Smooth muscle cell (in vitro differentiated cells): ENCODE measurements around the gene TMEM271. TPM values are rescaled to one million over a fixed set of nuclear protein-coding genes. Genes with fewer than 3 reads are reported as not detected.

Experiments
- DNase-seq: peaks from one replicate; lab custom pipeline; 2025; ENCODE audit not compliant: unreplicated experiment; lab: John Stamatoyannopoulos, UW
- H2AFZ ChIP-seq: fragments of 200-600 bp; sonication (generic); 2 replicates; pipeline ENCODE4 v1.6.0; 2016; ENCODE audit warnings: antibody characterized with exemption, low read depth, mild to moderate bottlenecking
- H3F3A ChIP-seq: fragments of 200-600 bp; sonication (generic); 2 replicates; pipeline ENCODE4 v1.6.0; 2017; ENCODE audit warnings: antibody characterized with exemption, low read depth
- H3K27ac ChIP-seq: fragments of 200-600 bp; sonication (generic); 2 replicates; pipeline ENCODE4 v1.5.1; 2016; ENCODE audit warnings: low read depth, mild to moderate bottlenecking
- H3K27me3 ChIP-seq: fragments of 200-600 bp; sonication (generic); 2 replicates; pipeline ENCODE4 v1.6.1; 2016; ENCODE audit warnings: low read depth, mild to moderate bottlenecking
- H3K36me3 ChIP-seq: fragments of 200-600 bp; sonication (generic); 2 replicates; pipeline ENCODE4 v1.5.1; 2016; ENCODE audit warnings: low read depth
- H3K4me1 ChIP-seq: fragments of 200-600 bp; sonication (generic); 2 replicates; pipeline ENCODE4 v1.5.1; 2016; ENCODE audit warnings: low read depth
- H3K4me2 ChIP-seq: fragments of 200-600 bp; sonication (generic); 2 replicates; pipeline ENCODE4 v1.6.0; 2016; ENCODE audit warnings: mild to moderate bottlenecking
- H3K4me3 ChIP-seq: fragments of 200-600 bp; sonication (generic); 2 replicates; pipeline ENCODE4 v1.5.1; 2016; ENCODE audit warnings: mild to moderate bottlenecking
- H3K79me2 ChIP-seq: fragments of 200-600 bp; sonication (generic); 2 replicates; pipeline ENCODE4 v1.6.0; 2016; ENCODE audit warnings: low read depth, mild to moderate bottlenecking
- H3K9ac ChIP-seq: fragments of 200-600 bp; sonication (generic); 2 replicates; pipeline ENCODE4 v1.6.0; 2016; ENCODE audit warnings: low read depth
- H3K9me3 ChIP-seq: fragments of 200-600 bp; sonication (generic); replicated peaks from 2 replicates; pipeline ENCODE4 v1.5.1; 2016; ENCODE audit warnings: low read depth
- H4K20me1 ChIP-seq: fragments of 200-600 bp; sonication (generic); 2 replicates; pipeline ENCODE4 v1.6.0; 2016; ENCODE audit warnings: low read depth
- WGBS: methylation state at CpG from one replicate; pipeline ENCODE4 v1.1.7; 2016; ENCODE audit warnings: low lambda C conversion rate; 5-methylcytosine and 5-hydroxymethylcytosine counted together
- polyA plus RNA-seq: library from polyadenylated mRNA; unstranded; fragments of >200 nt; fragmentation: Nextera tagmentation; extraction: Ambion mirVana; gene quantifications from 2 replicates; pipeline ENCODE4 v1.2.1, GENCODE V29; 2016
- total RNA-seq: library from RNA; depleted of rRNA; stranded (reverse); fragments of >200 nt; gene quantifications from 2 replicates; pipeline ENCODE4 v1.2.3, GENCODE V29; 2014
- TF ChIP-seq, protein P1 (sequence below): fragments of 200-600 bp; sonication (generic); IDR thresholded peaks from 2 replicates; pipeline ENCODE4 v1.5.1; 2017; ENCODE audit warnings: borderline replicate concordance, mild to moderate bottlenecking, antibody characterized with exemption; ENCODE audit not compliant: insufficient read depth, poor library complexity, severe bottlenecking

TMEM271 gene, protein sequence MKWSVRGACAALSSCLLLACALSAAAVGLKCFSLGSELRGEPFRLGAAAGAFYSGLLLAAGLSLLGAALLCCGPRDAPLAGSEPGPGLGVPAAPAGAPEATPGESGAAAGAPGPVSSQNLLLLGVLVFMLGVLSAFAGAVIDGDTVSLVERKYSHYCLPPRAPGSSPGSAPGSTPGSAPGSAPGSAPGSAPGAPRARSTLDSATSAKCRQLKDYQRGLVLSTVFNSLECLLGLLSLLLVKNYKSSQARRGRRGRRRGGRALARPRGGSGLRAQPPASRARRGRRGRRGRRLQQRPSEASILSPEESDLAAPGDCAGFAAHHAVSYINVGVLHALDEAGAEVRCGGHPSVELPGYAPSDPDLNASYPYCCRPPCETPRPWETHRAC
- total RNA-seq (not detected in 2 replicates), polyA plus RNA-seq (not detected in 2 replicates)

DNA sequence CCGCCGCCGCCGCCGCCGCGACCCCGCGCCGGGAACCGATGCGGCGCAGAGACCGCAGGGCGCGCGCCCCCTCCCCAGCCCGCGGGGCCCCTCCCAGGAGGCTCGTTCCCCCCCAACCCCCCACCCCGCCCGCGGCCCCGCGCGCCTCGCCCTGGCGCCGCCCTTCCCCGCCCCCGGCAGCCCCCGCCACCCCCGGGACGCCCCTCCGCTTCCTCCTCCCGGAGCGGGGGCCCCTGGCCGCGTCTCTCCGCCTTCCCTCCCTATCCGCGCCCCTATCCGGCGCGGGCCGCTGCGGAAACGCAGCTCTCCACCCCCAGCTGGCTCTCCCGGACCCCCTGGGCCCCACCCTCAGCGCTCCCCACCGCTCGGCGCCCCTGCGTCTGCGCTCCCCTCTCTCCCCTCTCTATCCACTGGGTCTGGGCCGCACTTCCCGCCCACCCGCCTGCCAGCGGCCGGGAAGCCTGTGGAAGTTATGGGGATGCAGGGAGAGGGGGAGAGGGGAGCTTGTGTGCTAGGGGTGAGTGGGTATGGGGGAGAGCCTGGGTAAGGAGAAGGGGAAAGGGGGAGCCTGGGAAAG is at the start of gene TMEM271:
TMEM271 (minus strand) TSS at position 51 of the 577 bp plus-strand sequence. CDS start 233 bp downstream, outside the sequence.
- WGBS, result 1% methylated on average over 15 of the region's 60 CpGs
- no peak within 1 kb of the TSS for H2AFZ ChIP-seq
- H3K27ac ChIP-seq, result no peak within 1 kb of the TSS
- H3K9me3 ChIP-seq, result no peaks in the 10 kb centered on the region
- no peaks in the 10 kb centered on the region for H3F3A ChIP-seq
- no peaks in the 10 kb centered on the region for H3K36me3 ChIP-seq
- peak within 1 kb of the TSS; percentile 82 for H3K4me2 ChIP-seq
- H3K4me1 ChIP-seq, result no peaks in the 10 kb centered on the region
- TF ChIP-seq, protein P1, sequence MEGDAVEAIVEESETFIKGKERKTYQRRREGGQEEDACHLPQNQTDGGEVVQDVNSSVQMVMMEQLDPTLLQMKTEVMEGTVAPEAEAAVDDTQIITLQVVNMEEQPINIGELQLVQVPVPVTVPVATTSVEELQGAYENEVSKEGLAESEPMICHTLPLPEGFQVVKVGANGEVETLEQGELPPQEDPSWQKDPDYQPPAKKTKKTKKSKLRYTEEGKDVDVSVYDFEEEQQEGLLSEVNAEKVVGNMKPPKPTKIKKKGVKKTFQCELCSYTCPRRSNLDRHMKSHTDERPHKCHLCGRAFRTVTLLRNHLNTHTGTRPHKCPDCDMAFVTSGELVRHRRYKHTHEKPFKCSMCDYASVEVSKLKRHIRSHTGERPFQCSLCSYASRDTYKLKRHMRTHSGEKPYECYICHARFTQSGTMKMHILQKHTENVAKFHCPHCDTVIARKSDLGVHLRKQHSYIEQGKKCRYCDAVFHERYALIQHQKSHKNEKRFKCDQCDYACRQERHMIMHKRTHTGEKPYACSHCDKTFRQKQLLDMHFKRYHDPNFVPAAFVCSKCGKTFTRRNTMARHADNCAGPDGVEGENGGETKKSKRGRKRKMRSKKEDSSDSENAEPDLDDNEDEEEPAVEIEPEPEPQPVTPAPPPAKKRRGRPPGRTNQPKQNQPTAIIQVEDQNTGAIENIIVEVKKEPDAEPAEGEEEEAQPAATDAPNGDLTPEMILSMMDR, result no peak
- no peak within 1 kb of the TSS for H3K9ac ChIP-seq
- H3K27me3 ChIP-seq, result peaks cover 88% of the 10 kb centered on the region
- no peak for DNase-seq
- H3K4me3 ChIP-seq, result peak within 1 kb of the TSS; percentile 6
- no peaks in the 10 kb centered on the region for H4K20me1 ChIP-seq
- H3K79me2 ChIP-seq, result no peaks in the 10 kb centered on the region

DNA sequence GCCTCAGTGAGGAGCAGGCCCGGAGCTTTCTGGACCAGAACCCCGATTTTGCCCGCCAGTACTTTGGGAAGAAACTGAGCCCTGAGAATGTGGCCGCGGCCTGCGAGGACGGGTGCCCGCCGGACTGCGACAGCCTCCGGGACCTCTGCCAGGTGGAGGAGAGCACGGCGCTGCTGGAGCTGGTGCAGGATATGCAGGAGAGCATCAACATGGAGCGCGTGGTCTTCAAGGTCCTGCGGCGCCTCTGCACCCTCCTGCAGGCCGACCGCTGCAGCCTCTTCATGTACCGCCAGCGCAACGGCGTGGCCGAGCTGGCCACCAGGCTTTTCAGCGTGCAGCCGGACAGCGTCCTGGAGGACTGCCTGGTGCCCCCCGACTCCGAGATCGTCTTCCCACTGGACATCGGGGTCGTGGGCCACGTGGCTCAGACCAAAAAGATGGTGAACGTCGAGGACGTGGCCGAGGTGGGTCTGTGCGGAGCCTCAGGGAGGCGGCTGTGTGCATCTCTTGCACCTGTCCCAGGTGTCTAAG is 49.6 kb upstream of the TMEM271 start:
- Histone ChIP-seq H3K27ac (no peak overlapping the region), H3K36me3 (no peaks in the 10 kb centered on the region), H3K4me1 (peaks cover 9% of the 10 kb centered on the region), H3F3A (no peaks in the 10 kb centered on the region), H3K27me3 (no peaks in the 10 kb centered on the region), H3K4me3 (no peak overlapping the region), H3K9me3 (no peaks in the 10 kb centered on the region), H3K4me2 (no peak overlapping the region), H3K79me2 (no peaks in the 10 kb centered on the region), H4K20me1 (no peaks in the 10 kb centered on the region), H3K9ac (no peak overlapping the region), H2AFZ (no peak overlapping the region)
- DNase-seq, result no peak
- 97% methylated on average over 39 of the region's 39 CpGs for WGBS
- TF ChIP-seq, protein P1, result no peak

DNA sequence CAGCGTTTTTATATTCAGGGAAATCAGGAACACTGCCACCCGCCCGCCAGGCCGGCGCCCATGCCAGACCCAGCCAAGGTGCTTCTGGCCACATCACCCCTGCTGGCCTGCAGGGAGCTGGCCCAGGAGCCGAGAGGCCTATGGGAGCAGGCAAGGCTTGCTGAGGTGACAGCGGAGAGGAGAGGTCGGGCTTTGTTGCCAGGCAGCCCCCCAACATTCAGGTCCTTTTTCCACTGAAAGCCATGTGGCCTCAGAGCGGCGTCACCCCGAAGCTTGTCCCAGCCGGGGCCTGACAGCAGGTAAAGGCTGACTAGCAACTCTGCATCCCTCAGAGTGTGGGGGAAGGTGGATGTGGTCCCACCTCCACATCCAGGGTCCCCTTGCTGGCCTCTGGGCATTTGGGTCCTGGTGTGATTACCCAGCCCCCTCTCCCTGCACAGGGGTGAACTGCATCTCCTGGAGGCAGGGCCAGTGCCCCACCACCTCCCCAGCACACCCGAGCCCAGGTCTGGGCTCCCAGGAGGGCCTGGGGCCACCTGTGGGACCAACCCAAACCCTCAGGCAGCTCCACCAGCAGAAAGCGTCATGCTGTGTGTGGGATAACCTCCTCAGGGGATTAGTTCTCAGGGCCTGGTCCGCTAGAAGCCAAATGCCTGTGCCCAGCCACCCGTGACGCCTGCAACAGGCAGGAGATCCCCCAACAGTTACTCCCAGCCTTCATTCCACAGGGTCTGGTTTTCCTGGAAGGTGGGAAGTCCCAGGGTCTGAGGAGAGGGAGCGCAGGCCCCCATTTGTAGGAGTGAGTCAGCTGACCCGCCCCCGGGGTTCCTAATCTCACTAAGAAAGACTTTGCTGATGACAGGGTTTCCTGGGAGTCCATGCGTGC is 48.9 kb upstream of the TMEM271 start, which contains the start of gene PDE6B:
PDE6B (plus strand) TSS at position 869 of the 886 bp plus-strand sequence. CDS start 54 bp downstream, outside the sequence.
- Histone ChIP-seq H3K79me2 (no peaks in the 10 kb centered on the region), H3F3A (no peaks in the 10 kb centered on the region), H2AFZ (no peak within 1 kb of the TSS), H3K9ac (no peak within 1 kb of the TSS), H4K20me1 (no peaks in the 10 kb centered on the region), H3K27me3 (no peaks in the 10 kb centered on the region), H3K36me3 (no peaks in the 10 kb centered on the region), H3K27ac (no peak within 1 kb of the TSS), H3K4me3 (no peak within 1 kb of the TSS), H3K4me2 (peak within 1 kb of the TSS; percentile 48), H3K4me1 (peaks cover 9% of the 10 kb centered on the region), H3K9me3 (no peaks in the 10 kb centered on the region)
- TF ChIP-seq, protein P1, result no peak
- no peak for DNase-seq
- WGBS, result 70% methylated on average over 21 of the region's 21 CpGs
